NCI-H345 (cell line): ENCODE results near the gene CT45A7.
"Not testable (repeated sequence)": the region's sequence is repeated elsewhere in the genome, so short reads cannot be mapped to it uniquely, and the experiment has no call there.

Source experiments
- DNase-seq: peaks from one replicate; lab custom pipeline; 2025; lab: John Stamatoyannopoulos, UW

CT45A7 gene, protein sequence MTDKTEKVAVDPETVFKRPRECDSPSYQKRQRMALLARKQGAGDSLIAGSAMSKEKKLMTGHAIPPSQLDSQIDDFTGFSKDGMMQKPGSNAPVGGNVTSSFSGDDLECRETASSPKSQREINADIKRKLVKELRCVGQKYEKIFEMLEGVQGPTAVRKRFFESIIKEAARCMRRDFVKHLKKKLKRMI

GRCh38 chrX:135837180-135837579 lies at the start of gene CT45A7:
Gene CT45A7, minus strand, starts transcription at chrX:135837280. Its CDS starts 3,747 bp downstream, at chrX:135833533.
- DNase-seq: not testable (repeated sequence)

DNA sequence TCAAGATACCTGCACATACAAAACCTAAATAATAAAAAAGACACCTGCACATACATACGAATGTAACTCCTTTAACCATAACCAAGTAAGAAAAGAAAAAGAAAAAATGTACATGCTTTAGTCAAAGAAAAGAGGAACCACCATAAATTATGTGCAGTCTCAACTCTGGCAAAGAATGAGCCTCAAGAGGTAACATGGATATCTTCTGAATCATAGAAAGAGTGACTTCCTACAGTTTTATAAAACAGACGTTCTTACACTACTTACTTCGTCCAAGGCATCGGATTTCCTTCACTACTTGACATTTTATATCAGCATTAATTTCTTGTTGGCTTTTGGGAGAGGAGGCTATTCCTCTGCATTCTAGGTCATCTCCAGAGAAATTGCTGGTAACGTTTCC lies 45.7 kb upstream of the CT45A7 start:
- not testable (repeated sequence) for DNase-seq

- not testable (repeated sequence) for DNase-seq
Measured at GRCh38 chrX:135871712-135872111, 34.6 kb upstream of the CT45A7 start, which contains the start of gene CT45A9. Gene CT45A9, minus strand, starts transcription at chrX:135871812. Its CDS starts 3,751 bp downstream, at chrX:135868061.

DNA sequence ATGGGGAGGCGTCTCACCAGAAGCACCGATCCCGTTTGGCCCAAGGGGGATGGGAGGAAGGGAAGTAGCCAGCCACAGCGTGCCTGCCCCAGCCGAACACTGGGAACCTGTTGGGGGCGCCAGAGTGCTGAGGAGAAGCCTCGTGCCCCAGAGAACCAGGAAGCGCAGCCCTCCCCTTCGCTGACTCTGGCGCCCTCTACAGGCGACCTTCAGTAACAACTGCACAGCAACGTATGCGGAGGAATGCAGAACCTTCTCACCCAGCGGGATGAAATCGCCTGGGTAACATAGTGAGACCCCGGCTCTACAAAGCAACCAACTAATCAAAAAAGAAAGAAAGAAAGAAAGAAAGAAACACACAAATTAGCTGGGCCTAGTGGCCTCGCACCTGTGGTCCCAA lies 17.4 kb upstream of the CT45A7 start, which contains the start of gene CT45A8:
CT45A8 (minus strand) TSS at position 101 of the 400 bp plus-strand sequence. CDS start 3,755 bp downstream, outside the sequence.
- not testable (repeated sequence) for DNase-seq

GRCh38 chrX:135819912-135820311 lies 17.2 kb downstream of the CT45A7 start, which contains the start of gene CT45A2:
Gene CT45A2, minus strand, starts transcription at chrX:135820012. Its CDS starts 3,747 bp downstream, at chrX:135816265.
- DNase-seq: not testable (repeated sequence)

DNA sequence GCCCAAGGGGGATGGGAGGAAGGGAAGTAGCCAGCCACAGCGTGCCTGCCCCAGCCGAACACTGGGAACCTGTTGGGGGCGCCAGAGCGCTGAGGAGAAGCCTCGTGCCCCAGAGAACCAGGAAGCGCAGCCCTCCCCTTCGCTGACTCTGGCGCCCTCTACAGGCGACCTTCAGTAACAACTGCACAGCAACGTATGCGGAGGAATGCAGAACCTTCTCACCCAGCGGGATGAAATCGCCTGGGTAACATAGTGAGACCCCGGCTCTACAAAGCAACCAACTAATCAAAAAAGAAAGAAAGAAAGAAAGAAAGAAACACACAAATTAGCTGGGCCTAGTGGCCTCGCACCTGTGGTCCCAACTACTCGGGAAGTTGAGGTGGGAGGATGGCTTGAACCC lies 34.4 kb downstream of the CT45A7 start, which contains the start of gene CT45A6:
CT45A6 (minus strand) TSS at position 101 of the 400 bp plus-strand sequence. CDS start 3,794 bp downstream, outside the sequence.
- not testable (repeated sequence) for DNase-seq

DNA sequence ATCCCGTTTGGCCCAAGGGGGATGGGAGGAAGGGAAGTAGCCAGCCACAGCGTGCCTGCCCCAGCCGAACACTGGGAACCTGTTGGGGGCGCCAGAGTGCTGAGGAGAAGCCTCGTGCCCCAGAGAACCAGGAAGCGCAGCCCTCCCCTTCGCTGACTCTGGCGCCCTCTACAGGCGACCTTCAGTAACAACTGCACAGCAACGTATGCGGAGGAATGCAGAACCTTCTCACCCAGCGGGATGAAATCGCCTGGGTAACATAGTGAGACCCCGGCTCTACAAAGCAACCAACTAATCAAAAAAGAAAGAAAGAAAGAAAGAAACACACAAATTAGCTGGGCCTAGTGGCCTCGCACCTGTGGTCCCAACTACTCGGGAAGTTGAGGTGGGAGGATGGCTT lies 51.7 kb downstream of the CT45A7 start, which contains the start of gene CT45A5:
CT45A5 (minus strand) TSS at position 101 of the 400 bp plus-strand sequence. CDS start 3,774 bp downstream, outside the sequence.
- DNase-seq: not testable (repeated sequence)
